K562 (cell line): ENCODE measurements around the gene TTC39B. TPM values are rescaled to one million over a fixed set of nuclear protein-coding genes. Genes with fewer than 3 reads are reported as not detected.

Experiments used
- ATAC-seq: fragments of 200-7000 bp; cut with Tn5 transposase; 3 replicates; pipeline ENCODE4 v1.9.1; 2020; ENCODE audit warnings: moderate library complexity
- BruUV-seq: library from RNA; stranded (reverse); fragments of 400-500 nt; replicated peaks from 2 replicates; lab custom pipeline; 2021; lab: Mats Ljungman, UMichigan
- CTCF ChIA-PET: fragments of 300-600 bp; formaldehyde crosslinking; extraction: SDS; loops from one replicate; lab custom pipeline; 2021; ENCODE audit warnings: low intra/inter-chr PET ratio; lab: Yijun Ruan, JAX
- POLR2A ChIA-PET: fragments of 300-600, 350-650 bp; sonication (Branson Sonifier 250); formaldehyde crosslinking; extraction: SDS; loops from one replicate; lab custom pipeline; 2021; ENCODE audit warnings: antibody characterized with exemption, inconsistent platforms; lab: Yijun Ruan, JAX
- DNase-seq, 4 experiments: peaks; one replicate each; pipeline versions ENCODE4 v3.0.0 to v3.0.0-alpha.2; 2011 to 2018; ENCODE audit warnings: low spot score in 3 of 4, mixed read lengths in 3 of 4; ENCODE audit errors: extremely low read depth in 1 of 4
- FAIRE-seq: peaks from 2 replicates; lab custom pipeline; 2011; peaks lifted over from hg19 to GRCh38; lab: Jason Lieb, UNC
- H2AFZ ChIP-seq: 2 replicates; pipeline ENCODE4 v1.6.0; 2011; ENCODE audit warnings: low read depth, low read length, control low read depth, inconsistent platforms
- H3K27ac ChIP-seq: fragments of 200-600 bp; 3 replicates; pipeline ENCODE4 v1.8.0; 2011; ENCODE audit warnings: low read depth, mild to moderate bottlenecking, control low read depth, inconsistent platforms, low read length, moderate library complexity, mixed read lengths; ENCODE audit errors: extremely low read depth
- H3K27me3 ChIP-seq, 2 experiments: fragments of 300-600 bp in 1 of 2; 2 replicates in 1 of 2; 3 replicates in 1 of 2; pipeline versions ENCODE4 v1.6.0 to v1.8.0; 2011; ENCODE audit warnings: inconsistent platforms in 2 of 2, low read length in 2 of 2, mild to moderate bottlenecking in 1 of 2, mixed read lengths in 1 of 2, moderate library complexity in 1 of 2; ENCODE audit not compliant: control insufficient read depth in 2 of 2, insufficient read depth in 2 of 2
- H3K36me3 ChIP-seq: fragments of 300-600 bp; 3 replicates; pipeline ENCODE4 v1.8.0; 2011; ENCODE audit warnings: mild to moderate bottlenecking, low read length, inconsistent platforms; ENCODE audit not compliant: control insufficient read depth, insufficient read depth
- H3K4me1 ChIP-seq, 2 experiments: fragments of 200-600 bp in 1 of 2; replicated peaks in 1 of 2; 2 replicates in 1 of 2; 3 replicates in 1 of 2; pipeline versions ENCODE4 v1.5.1 to v1.8.0; 2011; ENCODE audit warnings: inconsistent platforms in 2 of 2, low read length in 2 of 2, mild to moderate bottlenecking in 1 of 2, mixed read lengths in 1 of 2, moderate library complexity in 1 of 2; ENCODE audit not compliant: control insufficient read depth in 2 of 2, insufficient read depth in 2 of 2
- H3K4me2 ChIP-seq: 2 replicates; pipeline ENCODE4 v1.6.1; 2011; ENCODE audit warnings: low read length, control low read depth, inconsistent platforms, mixed read lengths; ENCODE audit not compliant: insufficient read depth
- H3K4me3 ChIP-seq: fragments of 200-600 bp; sonication (generic), shearing (Covaris generic); 2 replicates; pipeline ENCODE4 v1.5.1; 2016; ENCODE audit warnings: control low read depth, inconsistent platforms
- H3K79me2 ChIP-seq: fragments of 200-600 bp; 3 replicates; pipeline ENCODE4 v1.8.0; 2011; ENCODE audit warnings: low read length, inconsistent platforms; ENCODE audit not compliant: control insufficient read depth, insufficient read depth
- H3K9ac ChIP-seq, 2 experiments: 2 replicates each; pipeline versions ENCODE4 v1.6.0 to v1.6.1; 2011; ENCODE audit warnings: low read depth in 2 of 2, low read length in 2 of 2, control low read depth in 1 of 2, inconsistent platforms in 1 of 2, mild to moderate bottlenecking in 1 of 2, mixed read lengths in 1 of 2; ENCODE audit not compliant: insufficient read depth in 1 of 2
- H3K9me1 ChIP-seq: one replicate; pipeline ENCODE4 v1.6.0; 2011; ENCODE audit warnings: inconsistent platforms, mild to moderate bottlenecking, low read length, moderate library complexity; ENCODE audit not compliant: control insufficient read depth, insufficient read depth
- H3K9me3 ChIP-seq: replicated peaks from 2 replicates; pipeline ENCODE4 v1.5.1; 2011; ENCODE audit warnings: low read depth, low read length, inconsistent platforms; ENCODE audit not compliant: control insufficient read depth, insufficient read depth
- H4K20me1 ChIP-seq: replicated peaks from 2 replicates; pipeline ENCODE4 v1.6.1; 2011; ENCODE audit warnings: low read length, inconsistent platforms, mixed read lengths; ENCODE audit not compliant: control insufficient read depth, insufficient read depth
- ATF4 ChIP-seq: fragments of 450-650 bp; formaldehyde crosslinking; IDR thresholded peaks from 2 replicates; pipeline ENCODE4 v1.4.0; 2022; ENCODE audit warnings: mild to moderate bottlenecking, moderate library complexity
- CREB3L1 ChIP-seq: fragments of 450-650 bp; IDR thresholded peaks from 2 replicates; pipeline ENCODE4 v1.6.1; 2014; ENCODE audit warnings: low read depth, mild to moderate bottlenecking, moderate library complexity, borderline replicate concordance
- E2F5 ChIP-seq: sonication (generic); formaldehyde crosslinking; IDR thresholded peaks from 2 replicates; pipeline ENCODE4 v1.8.0; 2022; ENCODE audit warnings: mild to moderate bottlenecking, missing genetic modification reagents
- E2F6 ChIP-seq, 2 experiments: IDR thresholded peaks; 2 replicates each; pipeline ENCODE4 v1.6.1; 2011; ENCODE audit warnings: borderline replicate concordance in 1 of 2, control low read depth in 1 of 2, low read depth in 1 of 2, low read length in 1 of 2, mild to moderate bottlenecking in 1 of 2, mixed read lengths in 1 of 2, moderate library complexity in 1 of 2; ENCODE audit not compliant: insufficient read depth in 1 of 2, insufficient read length in 1 of 2, poor library complexity in 1 of 2, severe bottlenecking in 1 of 2; ENCODE audit errors: extremely low read depth in 1 of 2
- FOS ChIP-seq: IDR thresholded peaks from 3 replicates; pipeline ENCODE4 v1.6.1; 2011; ENCODE audit not compliant: insufficient read length; ENCODE audit errors: extremely low read depth
- MEF2D ChIP-seq: conservative IDR thresholded peaks from 2 replicates; pipeline ENCODE4 v1.6.1; 2016; ENCODE audit warnings: low read depth, missing genetic modification characterization, missing compliant biosample characterization
- NR3C1 ChIP-seq: sonication (generic); formaldehyde crosslinking; IDR thresholded peaks from 2 replicates; pipeline ENCODE4 v1.8.1; 2022; ENCODE audit warnings: missing genetic modification reagents
- ZBTB33 ChIP-seq: sonication (generic); formaldehyde crosslinking; IDR thresholded peaks from 2 replicates; pipeline ENCODE4 v1.8.1; 2023; ENCODE audit warnings: mild to moderate bottlenecking, missing genetic modification reagents
- ZC3H8 ChIP-seq: fragments of 450-650 bp; IDR thresholded peaks from 2 replicates; pipeline ENCODE4 v1.6.1; 2017
- ZNF23 ChIP-seq: fragments of 250-450 bp; sonication (Bioruptor Pico); IDR thresholded peaks from 2 replicates; pipeline ENCODE4 v1.4.0; 2020; ENCODE audit warnings: mild to moderate bottlenecking
- WGBS: fragments of 100-300 bp; shearing (Covaris generic); methylation state at CpG from one replicate; pipeline ENCODE4 v1.1.6; 2016; ENCODE audit warnings: low coverage, mixed read lengths; ENCODE audit not compliant: insufficient coverage; ENCODE audit errors: missing lambda C conversion rate; 5-methylcytosine and 5-hydroxymethylcytosine counted together
- in situ Hi-C: fragments of 300-500 bp; cut with MboI; formaldehyde crosslinking; loops from 4 replicates; pipeline ENCODE4 v1.15.0; 2018; ENCODE audit warnings: inconsistent platforms, mixed read lengths
- intact Hi-C: fragments of 100-400 bp; cut with micrococcal nuclease; formaldehyde crosslinking; loops from 2 replicates; pipeline ENCODE4 v1.14.2; 2022
- polyA plus RNA-seq, 8 experiments: library from polyadenylated mRNA; depleted of rRNA in 4 of 8; stranded (reverse) in 5 of 8; unstranded in 3 of 8; fragments of >200 nt; fragmentation: Nextera tagmentation in 2 of 8; fragmentation: Illumina TruSeq in 1 of 8; extraction: Ambion mirVana in 2 of 8; extraction: Trizol in 1 of 8; gene quantifications; 2 replicates each; pipeline versions ENCODE4 v1.2.1 to v1.2.3, GENCODE V29; 2011 to 2014; ENCODE audit warnings: inconsistent platforms in 1 of 8, missing spikeins in 1 of 8
- total RNA-seq, 7 experiments: library from RNA; depleted of rRNA in 6 of 7; stranded (reverse); fragments of >200 nt in 6 of 7; fragmentation: Illumina TruSeq in 2 of 7; extraction: Trizol in 2 of 7; gene quantifications; 2 replicates each; pipeline versions ENCODE4 v1.2.1 to v1.2.3, GENCODE V29; 2011 to 2021; ENCODE audit warnings: low replicate concordance in 1 of 7
- TF ChIP-seq, protein P1 (sequence below): fragments of 450-650 bp; formaldehyde crosslinking; IDR thresholded peaks from 2 replicates; pipeline ENCODE4 v1.4.0; 2020; ENCODE audit warnings: mild to moderate bottlenecking, moderate library complexity

TTC39B gene
- total and polyA plus RNA-seq, 9 of the 15 experiments (the other 6 are each of a cell fraction or from before 2014, with no cell fraction given), result 0.32 to 1.2 (median 0.95) TPM

DNA sequence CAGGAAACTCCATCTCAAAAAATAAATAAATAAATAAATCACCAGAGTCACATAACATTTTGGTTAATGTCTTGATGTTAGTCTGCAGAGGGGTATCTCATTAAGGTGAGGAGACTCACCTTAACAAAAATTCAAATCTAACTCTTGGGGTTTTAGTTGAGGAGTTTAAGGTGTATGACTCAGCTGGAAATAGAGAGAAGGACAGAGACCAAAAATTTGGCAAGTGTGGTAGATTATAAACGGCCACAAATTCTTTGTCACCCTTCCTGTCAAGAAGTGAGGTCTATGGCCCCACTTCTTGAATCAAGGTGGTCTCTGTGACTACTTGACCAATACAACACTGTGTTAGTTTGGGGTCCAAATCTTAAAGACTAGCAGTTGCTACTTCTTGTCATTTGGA, 60.8 kb downstream of the TTC39B start (continued):
- TF ChIP-seq ATF4 (CRISPR knock-in tag) (no peak), NR3C1 (CRISPR knock-in tag) (no peak)
- TF ChIP-seq, protein P1, sequence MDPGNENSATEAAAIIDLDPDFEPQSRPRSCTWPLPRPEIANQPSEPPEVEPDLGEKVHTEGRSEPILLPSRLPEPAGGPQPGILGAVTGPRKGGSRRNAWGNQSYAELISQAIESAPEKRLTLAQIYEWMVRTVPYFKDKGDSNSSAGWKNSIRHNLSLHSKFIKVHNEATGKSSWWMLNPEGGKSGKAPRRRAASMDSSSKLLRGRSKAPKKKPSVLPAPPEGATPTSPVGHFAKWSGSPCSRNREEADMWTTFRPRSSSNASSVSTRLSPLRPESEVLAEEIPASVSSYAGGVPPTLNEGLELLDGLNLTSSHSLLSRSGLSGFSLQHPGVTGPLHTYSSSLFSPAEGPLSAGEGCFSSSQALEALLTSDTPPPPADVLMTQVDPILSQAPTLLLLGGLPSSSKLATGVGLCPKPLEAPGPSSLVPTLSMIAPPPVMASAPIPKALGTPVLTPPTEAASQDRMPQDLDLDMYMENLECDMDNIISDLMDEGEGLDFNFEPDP, result no peak

GRCh38 chr9:15244001-15244441, 63.0 kb downstream of the TTC39B start:
- no peak overlapping the region for H3K4me3 ChIP-seq
- H3K79me2 ChIP-seq, result no peaks in the 10 kb centered on the region
- intact Hi-C loops (no loop called here), in situ Hi-C loops (no loop called here)
- no peaks in the 10 kb centered on the region for H3K9me3 ChIP-seq
- BruUV-seq, result no TSS peak
- H4K20me1 ChIP-seq, result no peaks in the 10 kb centered on the region
- H3K27me3 ChIP-seq, result no peaks in the 10 kb centered on the region
- no peak overlapping the region for H3K27ac ChIP-seq
- H3K9me1 ChIP-seq, result no peaks in the 10 kb centered on the region
- H2AFZ ChIP-seq, result no peak overlapping the region
- no peaks in the 10 kb centered on the region for H3K36me3 ChIP-seq
- ChIA-PET POLR2A (no interaction called here), CTCF (no interaction called here)
- no peaks in the 10 kb centered on the region for H3K4me1 ChIP-seq
- ATAC-seq (no peak), DNase-seq (no peak), FAIRE-seq (no peak)
- WGBS, result 3% methylated on average over 4 of the region's 4 CpGs
- H3K9ac ChIP-seq, result no peak overlapping the region
- no peak overlapping the region for H3K4me2 ChIP-seq
- TF ChIP-seq MEF2D (tag) (no peak), ZBTB33 (CRISPR knock-in tag) (no peak), E2F5 (CRISPR knock-in tag) (no peak), E2F6 (IDR thresholded peaks at IDR 0.05; ENCODE audit: borderline replicate concordance in 1 of 2, extremely low read depth in 1 of 2, insufficient read depth in 1 of 2, insufficient read length in 1 of 2, low read depth in 1 of 2, low read length in 1 of 2, poor library complexity in 1 of 2, severe bottlenecking in 1 of 2) (no peak), ZC3H8 (no peak), ZNF23 (CRISPR knock-in tag) (no peak), CREB3L1 (no peak), FOS (no peak)
